NCI-H748 (cell line): ENCODE results near the gene TNIK.
A peak's percentile ranks its signal among the peaks of the same experiment; 100 is the strongest.
"Not testable (repeated sequence)": the region's sequence is repeated elsewhere in the genome, so short reads cannot be mapped to it uniquely, and the experiment has no call there.

Experiments used
- DNase-seq: peaks from one replicate; lab custom pipeline; 2025; ENCODE audit not compliant: unreplicated experiment; lab: John Stamatoyannopoulos, UW

TNIK gene

GRCh38 chr3:171422855-171423254 is 37.4 kb downstream of the TNIK start:
- DNase-seq, result not testable (repeated sequence)

- no peak for DNase-seq
Measured at GRCh38 chr3:171420667-171421066, 39.5 kb downstream of the TNIK start.

GRCh38 chr3:171419457-171419856 is 40.7 kb downstream of the TNIK start:
- DNase-seq, result no peak

- DNase-seq, result no peak
Measured at GRCh38 chr3:171417813-171418212, 42.4 kb downstream of the TNIK start.

- DNase-seq, result no peak
Measured at GRCh38 chr3:171417137-171417536, 43.1 kb downstream of the TNIK start.

GRCh38 chr3:171416666-171417065 is 43.5 kb downstream of the TNIK start:
- DNase-seq, result no peak

- no peak for DNase-seq
Measured at GRCh38 chr3:171416061-171416460, 44.1 kb downstream of the TNIK start.

- no peak for DNase-seq
Measured at GRCh38 chr3:171415070-171415469, 45.1 kb downstream of the TNIK start.

- DNase-seq, result no peak
Measured at GRCh38 chr3:171412473-171412872, 47.7 kb downstream of the TNIK start.

- no peak for DNase-seq
Measured at GRCh38 chr3:171412054-171412453, 48.2 kb downstream of the TNIK start.

- DNase-seq, result no peak
Measured at GRCh38 chr3:171410186-171410585, 50.0 kb downstream of the TNIK start.

- no peak for DNase-seq
Measured at GRCh38 chr3:171407759-171408158, 52.4 kb downstream of the TNIK start.

GRCh38 chr3:171404376-171404967 is 55.7 kb downstream of the TNIK start:
- DNase-seq, result no peak

GRCh38 chr3:171402281-171402680 is 57.9 kb downstream of the TNIK start:
- DNase-seq, result no peak

GRCh38 chr3:171401432-171401831 is 58.8 kb downstream of the TNIK start:
- no peak for DNase-seq

GRCh38 chr3:171399842-171400241 is 60.4 kb downstream of the TNIK start:
- DNase-seq, result no peak

GRCh38 chr3:171398343-171398742 is 61.9 kb downstream of the TNIK start:
- DNase-seq, result no peak

- DNase-seq, result no peak
Measured at GRCh38 chr3:171397089-171397488, 63.1 kb downstream of the TNIK start.

- no peak for DNase-seq
Measured at GRCh38 chr3:171396048-171396447, 64.2 kb downstream of the TNIK start.

GRCh38 chr3:171393032-171393744 is 67.0 kb downstream of the TNIK start:
- DNase-seq, result peak; percentile 18

GRCh38 chr3:171391432-171391831 is 68.8 kb downstream of the TNIK start:
- no peak for DNase-seq

- no peak for DNase-seq
Measured at GRCh38 chr3:171390051-171390941, 69.9 kb downstream of the TNIK start.
